ENCODE results near the gene GKN1.

GRCh38 chr2:69013142-69013839 is 38.9 kb downstream of the GKN1 start, which contains the start of gene ANTXR1:
- no peak for TF ChIP-seq POLR2AphosphoS5 (IDR thresholded peaks at IDR 0.05; ENCODE audit: low read depth, low read length)
- TF ChIP-seq TAF1 (IDR thresholded peaks at IDR 0.05; ENCODE audit: borderline replicate concordance, low read depth, low read length) = no peak
